T-cell (primary cell): ENCODE results near the gene RIPK3. TPM values are rescaled to one million over a fixed set of nuclear protein-coding genes. Genes with fewer than 3 reads are reported as not detected.

Experiments used
- total RNA-seq, 35 experiments: library from RNA in 6 of 35; stranded (reverse) in 6 of 35; fragments of 120-200 nt in 1 of 35; gene quantifications; one replicate each; pipeline versions ENCODE4 v1.2.1 to v1.2.4 and lab custom pipeline; 2013 to 2026

RIPK3 gene
- total RNA-seq, 5 donors from 2014 or later (not counting 1 experiment from before 2014, with no cell fraction given), result 26.2 to 68.3 (median 59.2) TPM

Other genes with a start within 250 kb of the RIPK3 start
- gene PCK2, start 245.7 kb downstream of the RIPK3 start, total RNA-seq, result 10 to 100 TPM; 11.8 to 35.5 (median 29.4) TPM
- 10 to 100 TPM; 78.5 to 94.1 (median 89.6) TPM for gene DCAF11, start 225.2 kb downstream of the RIPK3 start, total RNA-seq
- gene NRL, start 225.0 kb downstream of the RIPK3 start, total RNA-seq, result 1 to 10 TPM; 1.9 to 3.7 (median 3.4) TPM
- 1 to 10 TPM; 2.5 to 3.5 (median 3.2) TPM for gene FITM1, start 209.3 kb downstream of the RIPK3 start, total RNA-seq
- 100 to 1,000 TPM; 221 to 291 (median 259) TPM for gene PSME1, start 203.8 kb downstream of the RIPK3 start, total RNA-seq
- gene EMC9, start 198.4 kb downstream of the RIPK3 start, total RNA-seq, result 10 to 100 TPM in 3 of 5 donors, 1 to 10 TPM in 2; 9.3 to 29.8 (median 20.8) TPM
- gene PSME2, start 193.4 kb downstream of the RIPK3 start, total RNA-seq, result 100 to 1,000 TPM; 130 to 192 (median 159) TPM
- 100 to 1,000 TPM in 3 of 5 donors, 10 to 100 TPM in 2; 67.7 to 131 (median 100) TPM for gene RNF31, start 192.5 kb downstream of the RIPK3 start, total RNA-seq
- 100 to 1,000 TPM; 201 to 285 (median 215) TPM for gene IRF9, start 178.7 kb downstream of the RIPK3 start, total RNA-seq
- gene REC8, start 167.9 kb downstream of the RIPK3 start, total RNA-seq, result 10 to 100 TPM; 32.4 to 82.5 (median 41.5) TPM
- 10 to 100 TPM; 34.4 to 53.4 (median 39.6) TPM for gene IPO4, start 151.2 kb downstream of the RIPK3 start, total RNA-seq
- 10 to 100 TPM; 19.0 to 29.5 (median 21.8) TPM for gene TM9SF1, start 144.6 kb downstream of the RIPK3 start, total RNA-seq
- 1 to 10 TPM in 2 of 5 donors, under 1 TPM in 3; 0.35 to 1.4 (median 0.44) TPM for gene TSSK4, start 134.3 kb downstream of the RIPK3 start, total RNA-seq
- gene CHMP4A, start 126.5 kb downstream of the RIPK3 start, total RNA-seq, result 10 to 100 TPM; 81.9 to 99.6 (median 92.8) TPM
- 10 to 100 TPM in 3 of 5 donors, 1 to 10 TPM in 2; 7.2 to 17.5 (median 12.1) TPM for gene MDP1, start 123.9 kb downstream of the RIPK3 start, total RNA-seq
- 100 to 1,000 TPM in 4 of 5 donors, 10 to 100 TPM in 1; 92.1 to 107 (median 101) TPM for gene NEDD8, start 107.6 kb downstream of the RIPK3 start, total RNA-seq
- 10 to 100 TPM; 53.8 to 81.2 (median 64.0) TPM for gene GMPR2, start 107.1 kb downstream of the RIPK3 start, total RNA-seq
- gene TINF2, start 97.4 kb downstream of the RIPK3 start, total RNA-seq, result 100 to 1,000 TPM; 119 to 160 (median 139) TPM
- gene TGM1, start 76.8 kb downstream of the RIPK3 start, total RNA-seq, result 10 to 100 TPM in 2 of 5 donors, 1 to 10 TPM in 3; 4.9 to 13.5 (median 9.4) TPM
- gene RABGGTA, start 68.4 kb downstream of the RIPK3 start, total RNA-seq, result 10 to 100 TPM; 49.3 to 66.5 (median 62.4) TPM
- gene DHRS1, start 40.2 kb downstream of the RIPK3 start, total RNA-seq, result 10 to 100 TPM; 34.2 to 47.6 (median 39.1) TPM
- gene NOP9, start 40.1 kb downstream of the RIPK3 start, total RNA-seq, result 10 to 100 TPM; 29.7 to 33.2 (median 30.8) TPM
- gene CIDEB, start 32.0 kb downstream of the RIPK3 start, total RNA-seq, result 10 to 100 TPM; 13.0 to 22.8 (median 20.8) TPM
- 10 to 100 TPM; 18.6 to 25.2 (median 20.3) TPM for gene LTB4R2, start 29.9 kb downstream of the RIPK3 start, total RNA-seq
- 10 to 100 TPM; 17.0 to 29.0 (median 18.0) TPM for gene LTB4R, start 28.5 kb downstream of the RIPK3 start, total RNA-seq
- gene ADCY4, start 4.9 kb downstream of the RIPK3 start, total RNA-seq, result 10 to 100 TPM in 1 of 5 donors, 1 to 10 TPM in 4; 7.8 to 10.4 (median 8.5) TPM
- under 1 TPM in 4 of 5 donors, not detected in 1; 0.16 to 0.82 (median 0.39) TPM for gene NFATC4, start 28.2 kb upstream of the RIPK3 start, total RNA-seq
- gene NYNRIN, start 59.0 kb upstream of the RIPK3 start, total RNA-seq, result under 1 TPM; 0.28 to 0.95 (median 0.61) TPM
- 10 to 100 TPM in 1 of 5 donors, 1 to 10 TPM in 4; 3.9 to 13.5 (median 5.0) TPM for gene CBLN3, start 89.7 kb upstream of the RIPK3 start, total RNA-seq
- gene KHNYN, start 90.0 kb upstream of the RIPK3 start, total RNA-seq, result 100 to 1,000 TPM; 126 to 166 (median 146) TPM
- gene SDR39U1, start 102.8 kb upstream of the RIPK3 start, total RNA-seq, result 100 to 1,000 TPM in 3 of 5 donors, 10 to 100 TPM in 2; 79.6 to 154 (median 109) TPM
- gene CMA1, start 168.3 kb upstream of the RIPK3 start, total RNA-seq, result not detected
- gene CTSG, start 236.3 kb upstream of the RIPK3 start, total RNA-seq, result not detected